Body of pancreas (tissue), 4 donors: ENCODE results near the gene CPEB1.
"Not testable (repeated sequence)": the region's sequence is repeated elsewhere in the genome, so short reads cannot be mapped to it uniquely, and the experiment has no call there.

ENCODE experiments used
- POLR2A ChIP-seq, 3 donors: fragments of 450-650 bp; IDR thresholded peaks; one replicate each; pipeline ENCODE4 v1.6.1; 2016; ENCODE audit warnings: antibody characterized with exemption in 3 of 3, mild to moderate bottlenecking in 2 of 3
- TF ChIP-seq, protein P1 (sequence below), 7 experiments: fragments of 450-650 bp in 4 of 7; fragments of 200-600 bp in 3 of 7; sonication (generic) in 3 of 7; IDR thresholded peaks; one replicate each; pipeline ENCODE4 v1.5.1; 2016 to 2019; ENCODE audit warnings: antibody characterized with exemption in 7 of 7

DNA sequence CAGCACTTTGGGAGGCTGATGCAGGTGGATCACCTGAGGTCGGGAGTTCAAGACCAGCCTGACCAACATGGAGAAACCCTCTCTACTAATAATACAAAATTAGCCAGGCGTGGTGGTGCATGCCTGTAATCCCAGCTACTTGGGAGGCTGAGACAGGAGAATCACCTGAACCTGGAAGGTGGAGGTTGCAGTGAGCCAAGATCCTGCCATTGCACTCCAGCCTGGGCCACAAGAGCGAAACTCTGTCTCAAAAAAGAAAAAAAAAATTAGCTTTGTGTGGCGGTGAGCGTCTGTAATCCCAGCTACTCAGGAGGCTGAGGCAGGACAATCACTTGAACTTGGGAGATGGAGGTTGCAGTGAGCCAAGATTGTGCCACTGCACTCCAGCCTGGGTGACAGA lies 112.0 kb downstream of the CPEB1 start:
- TF ChIP-seq, protein P1, sequence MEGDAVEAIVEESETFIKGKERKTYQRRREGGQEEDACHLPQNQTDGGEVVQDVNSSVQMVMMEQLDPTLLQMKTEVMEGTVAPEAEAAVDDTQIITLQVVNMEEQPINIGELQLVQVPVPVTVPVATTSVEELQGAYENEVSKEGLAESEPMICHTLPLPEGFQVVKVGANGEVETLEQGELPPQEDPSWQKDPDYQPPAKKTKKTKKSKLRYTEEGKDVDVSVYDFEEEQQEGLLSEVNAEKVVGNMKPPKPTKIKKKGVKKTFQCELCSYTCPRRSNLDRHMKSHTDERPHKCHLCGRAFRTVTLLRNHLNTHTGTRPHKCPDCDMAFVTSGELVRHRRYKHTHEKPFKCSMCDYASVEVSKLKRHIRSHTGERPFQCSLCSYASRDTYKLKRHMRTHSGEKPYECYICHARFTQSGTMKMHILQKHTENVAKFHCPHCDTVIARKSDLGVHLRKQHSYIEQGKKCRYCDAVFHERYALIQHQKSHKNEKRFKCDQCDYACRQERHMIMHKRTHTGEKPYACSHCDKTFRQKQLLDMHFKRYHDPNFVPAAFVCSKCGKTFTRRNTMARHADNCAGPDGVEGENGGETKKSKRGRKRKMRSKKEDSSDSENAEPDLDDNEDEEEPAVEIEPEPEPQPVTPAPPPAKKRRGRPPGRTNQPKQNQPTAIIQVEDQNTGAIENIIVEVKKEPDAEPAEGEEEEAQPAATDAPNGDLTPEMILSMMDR (IDR thresholded peaks at IDR 0.05): not testable (repeated sequence)
- TF ChIP-seq POLR2A (IDR thresholded peaks at IDR 0.05): not testable (repeated sequence)
